Calu3 (cell line): ENCODE measurements around the gene PELI3. TPM values are rescaled to one million over a fixed set of nuclear protein-coding genes. Genes with fewer than 3 reads are reported as not detected.

Experiments
- BruUV-seq: library from RNA; stranded (reverse); fragments of 400-500 nt; replicated peaks from 2 replicates; lab custom pipeline; 2021; lab: Mats Ljungman, UMichigan
- CTCF ChIA-PET: fragments of 300-600 bp; sonication (Branson Sonifier 250); formaldehyde crosslinking; loops from one replicate; lab custom pipeline; 2022; ENCODE audit warnings: antibody characterized with exemption; lab: Charles Lee
- DNase-seq: peaks from one replicate; pipeline ENCODE4 v3.0.0; 2022
- H3K27ac Mint-ChIP-seq: one replicate; pipeline ENCODE4 v1.8.0; 2022; ENCODE audit warnings: mixed read lengths; ENCODE audit not compliant: unreplicated experiment
- H3K27me3 Mint-ChIP-seq: one replicate; pipeline ENCODE4 v1.8.0; 2022; ENCODE audit warnings: mixed read lengths; ENCODE audit not compliant: unreplicated experiment
- H3K36me3 Mint-ChIP-seq: one replicate; pipeline ENCODE4 v1.8.0; 2022; ENCODE audit warnings: mild to moderate bottlenecking, moderate library complexity, mixed read lengths; ENCODE audit not compliant: insufficient read depth, unreplicated experiment
- H3K4me1 Mint-ChIP-seq: one replicate; pipeline ENCODE4 v1.8.0; 2022; ENCODE audit warnings: mild to moderate bottlenecking, low read depth, mixed read lengths; ENCODE audit not compliant: unreplicated experiment
- H3K4me3 Mint-ChIP-seq: one replicate; pipeline ENCODE4 v1.8.0; 2022; ENCODE audit warnings: mild to moderate bottlenecking, low read depth, moderate library complexity, mixed read lengths; ENCODE audit not compliant: unreplicated experiment
- H3K9me3 Mint-ChIP-seq: one replicate; pipeline ENCODE4 v1.8.0; 2022; ENCODE audit warnings: low read depth, mixed read lengths; ENCODE audit not compliant: unreplicated experiment
- CTCF ChIP-seq: fragments of 200-600 bp; IDR thresholded peaks from one replicate; pipeline ENCODE4 v1.8.0; 2022; ENCODE audit warnings: antibody characterized with exemption; ENCODE audit not compliant: unreplicated experiment
- intact Hi-C: fragments of 100-400 bp; cut with micrococcal nuclease; formaldehyde crosslinking; loops from one replicate; pipeline ENCODE4 v1.10.0; 2022; ENCODE audit not compliant: unreplicated experiment
- total RNA-seq: library from RNA; stranded (reverse); gene quantifications from 2 replicates; pipeline ENCODE4 v1.2.3, GENCODE V29; 2022

The PELI3 gene
- total RNA-seq, 1 experiment from 2014 or later, result 7.6 TPM

GRCh38 chr11:66480117-66480938, 13.6 kb downstream of the PELI3 start, which contains the start of gene DPP3:
Gene DPP3 (plus strand): TSS chr11:66480434. CDS start chr11:66482201, 1,767 bp downstream.
- peak; percentile 99 for DNase-seq
- intact Hi-C loops, result no loop called here
- Mint-ChIP-seq H3K27me3 (no peaks in the 10 kb centered on the region), H3K27ac (peak within 1 kb of the TSS; percentile 92), H3K4me1 (no peaks in the 10 kb centered on the region), H3K36me3 (peaks cover 46% of the 10 kb centered on the region), H3K4me3 (peak within 1 kb of the TSS; percentile 93), H3K9me3 (no peaks in the 10 kb centered on the region)
- CTCF ChIA-PET, result interaction anchor here (0.6 to 2.3 kb wide), 13 partner anchors 10 to 198 kb away, joined by 3 to 10 read pairs (median 4); partner anchors contain the start of genes MRPL11, PELI3, RBM4 and RBM4B
- TF ChIP-seq CTCF, result no peak
- TSS peak; percentile 58 for BruUV-seq

GRCh38 chr11:66484806-66485380, 18.2 kb downstream of the PELI3 start:
- H3K36me3 Mint-ChIP-seq, result peaks cover 22% of the 10 kb centered on the region
- H3K27ac Mint-ChIP-seq, result no peak overlapping the region
- no peak overlapping the region for H3K4me3 Mint-ChIP-seq
- H3K9me3 Mint-ChIP-seq, result no peaks in the 10 kb centered on the region
- no peak for DNase-seq
- H3K4me1 Mint-ChIP-seq, result no peaks in the 10 kb centered on the region
- intact Hi-C loops, result no loop called here
- TF ChIP-seq CTCF, result no peak
- BruUV-seq, result no TSS peak
- H3K27me3 Mint-ChIP-seq, result no peaks in the 10 kb centered on the region
- CTCF ChIA-PET, result no interaction called here

- H3K27ac Mint-ChIP-seq, result no peak overlapping the region
- CTCF ChIA-PET, result interaction anchor here (1.5 kb wide), 1 partner anchor 22 kb away, joined by 3 read pairs; the partner anchor contains the start of gene BBS1
- intact Hi-C loops, result no loop called here
- no peaks in the 10 kb centered on the region for H3K9me3 Mint-ChIP-seq
- H3K4me1 Mint-ChIP-seq, result no peaks in the 10 kb centered on the region
- H3K36me3 Mint-ChIP-seq, result peaks cover 9% of the 10 kb centered on the region
- H3K27me3 Mint-ChIP-seq, result no peaks in the 10 kb centered on the region
- H3K4me3 Mint-ChIP-seq, result no peak overlapping the region
- no peak for DNase-seq
- no peak for TF ChIP-seq CTCF
- no TSS peak for BruUV-seq
These were observed 22.3 kb downstream of the PELI3 start for GRCh38 chr11:66488957-66489356.

- BruUV-seq, result no TSS peak
- CTCF ChIA-PET, result interaction anchor here (1.5 kb wide), 1 partner anchor 21 kb away, joined by 3 read pairs; the partner anchor contains the start of gene BBS1
- H3K27ac Mint-ChIP-seq, result no peak overlapping the region
- H3K4me3 Mint-ChIP-seq, result no peak overlapping the region
- no peaks in the 10 kb centered on the region for H3K9me3 Mint-ChIP-seq
- H3K4me1 Mint-ChIP-seq, result no peaks in the 10 kb centered on the region
- H3K36me3 Mint-ChIP-seq, result peaks cover 14% of the 10 kb centered on the region
- TF ChIP-seq CTCF, result no peak
- no peak for DNase-seq
- no peaks in the 10 kb centered on the region for H3K27me3 Mint-ChIP-seq
- intact Hi-C loops, result no loop called here
These were observed 22.9 kb downstream of the PELI3 start for GRCh38 chr11:66489636-66490035.
